ENCODE results near the gene SMAP1.
A peak's percentile ranks its signal among the peaks of the same experiment; 100 is the strongest.
"Not testable (repeated sequence)": the region's sequence is repeated elsewhere in the genome, so short reads cannot be mapped to it uniquely, and the experiment has no call there.

SMAP1 gene

DNA sequence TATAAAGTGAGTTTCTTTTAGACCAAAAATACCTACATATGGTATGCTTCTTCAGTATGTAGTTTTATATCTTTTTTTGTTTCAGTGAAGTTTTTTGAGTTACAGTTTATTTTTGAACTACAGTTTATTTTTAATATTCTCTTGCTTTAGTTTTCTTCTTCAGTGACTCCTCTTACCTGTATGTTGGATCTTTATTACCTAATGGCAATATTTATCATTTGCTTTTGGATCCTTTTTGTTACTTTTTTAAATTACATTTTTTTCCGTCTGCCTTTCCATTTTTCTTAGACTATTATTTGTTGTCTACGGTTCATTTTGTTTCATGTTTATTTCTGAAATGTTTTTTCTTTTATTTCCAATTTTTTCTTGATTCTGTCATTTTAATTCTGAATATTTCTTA is 71.9 kb downstream of the SMAP1 start:
- no peak for DNase-seq

DNA sequence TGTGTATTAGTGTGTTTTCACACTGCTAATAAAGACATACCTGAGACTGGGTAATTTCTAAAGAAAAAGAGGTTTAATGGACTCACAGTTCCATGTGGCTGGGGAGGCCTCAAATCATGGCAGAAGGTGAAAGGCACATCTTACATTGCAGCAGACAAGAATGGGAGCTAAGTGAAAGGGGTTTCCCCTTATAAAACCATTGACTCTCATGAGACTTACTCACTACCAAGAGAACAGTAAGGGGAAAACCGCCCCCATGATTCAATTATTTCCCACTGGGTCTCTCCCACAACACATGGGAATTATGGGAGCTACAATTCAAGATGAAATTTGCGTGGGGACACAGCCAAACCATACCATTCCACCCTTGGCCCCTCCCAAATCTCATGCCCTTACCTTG is 73.1 kb downstream of the SMAP1 start:
- DNase-seq = not testable (repeated sequence)

DNA sequence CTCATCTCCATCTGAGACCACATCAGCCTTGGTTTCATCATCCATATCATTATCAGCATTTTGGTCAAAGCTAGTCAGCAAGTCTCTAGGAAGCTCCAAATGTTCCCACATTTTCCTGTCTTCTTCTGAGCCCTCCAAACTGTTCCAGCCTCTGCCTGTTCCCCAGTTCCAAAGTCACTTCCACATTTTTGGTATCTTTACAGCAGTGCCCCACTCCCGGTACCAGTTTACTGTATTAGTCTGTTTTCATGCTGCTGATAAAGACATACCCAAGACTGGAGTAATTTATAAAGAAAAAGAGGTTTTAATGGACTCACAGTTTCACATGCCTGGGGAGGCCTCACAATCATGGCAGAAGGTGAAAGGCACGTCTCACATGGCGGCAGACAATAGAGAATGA is 74.8 kb downstream of the SMAP1 start:
- not testable (repeated sequence) for DNase-seq

DNA sequence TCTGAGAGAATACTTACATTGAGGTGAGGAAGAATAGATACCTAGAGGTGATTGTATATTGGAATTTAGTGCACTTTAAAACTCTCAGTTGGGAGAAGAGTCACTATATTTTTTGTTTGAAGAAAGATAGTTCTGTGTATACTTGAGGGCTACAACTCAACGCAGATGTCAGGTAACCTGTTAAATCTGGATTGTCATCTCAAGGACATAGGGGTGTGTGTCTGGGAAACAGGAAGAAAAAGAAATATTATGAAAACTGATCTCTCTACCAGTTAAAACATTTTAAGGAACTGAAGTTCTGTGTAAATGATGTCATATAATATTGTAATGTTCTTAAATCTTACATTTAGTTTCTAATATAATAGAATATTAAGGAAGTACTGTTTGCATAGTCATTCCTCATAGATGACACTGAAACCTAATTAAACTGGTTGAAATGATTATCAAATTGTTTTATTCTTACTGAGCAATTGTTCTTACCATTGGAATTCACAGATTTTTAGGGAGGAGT is 86.2 kb downstream of the SMAP1 start:
- no peak for DNase-seq

DNA sequence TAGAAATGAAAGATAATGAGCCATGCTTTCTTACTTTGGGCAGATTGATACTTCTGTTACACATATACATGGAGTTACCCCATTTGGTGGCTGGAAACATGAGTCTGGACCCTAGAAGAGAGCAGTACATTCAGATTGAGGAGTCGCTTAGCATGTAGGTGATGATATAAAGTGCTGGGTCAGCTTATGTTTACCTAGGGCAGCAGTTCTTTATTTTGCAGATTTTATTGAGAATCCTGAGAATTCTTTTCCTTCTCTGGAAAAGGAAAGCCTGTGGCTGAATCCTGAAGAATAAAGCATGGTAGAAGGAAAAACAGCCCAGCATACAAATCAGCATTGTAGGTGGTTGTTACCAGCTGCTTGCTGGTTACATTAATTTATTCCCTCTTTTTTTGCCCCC is 91.2 kb downstream of the SMAP1 start:
- DNase-seq = no peak

DNA sequence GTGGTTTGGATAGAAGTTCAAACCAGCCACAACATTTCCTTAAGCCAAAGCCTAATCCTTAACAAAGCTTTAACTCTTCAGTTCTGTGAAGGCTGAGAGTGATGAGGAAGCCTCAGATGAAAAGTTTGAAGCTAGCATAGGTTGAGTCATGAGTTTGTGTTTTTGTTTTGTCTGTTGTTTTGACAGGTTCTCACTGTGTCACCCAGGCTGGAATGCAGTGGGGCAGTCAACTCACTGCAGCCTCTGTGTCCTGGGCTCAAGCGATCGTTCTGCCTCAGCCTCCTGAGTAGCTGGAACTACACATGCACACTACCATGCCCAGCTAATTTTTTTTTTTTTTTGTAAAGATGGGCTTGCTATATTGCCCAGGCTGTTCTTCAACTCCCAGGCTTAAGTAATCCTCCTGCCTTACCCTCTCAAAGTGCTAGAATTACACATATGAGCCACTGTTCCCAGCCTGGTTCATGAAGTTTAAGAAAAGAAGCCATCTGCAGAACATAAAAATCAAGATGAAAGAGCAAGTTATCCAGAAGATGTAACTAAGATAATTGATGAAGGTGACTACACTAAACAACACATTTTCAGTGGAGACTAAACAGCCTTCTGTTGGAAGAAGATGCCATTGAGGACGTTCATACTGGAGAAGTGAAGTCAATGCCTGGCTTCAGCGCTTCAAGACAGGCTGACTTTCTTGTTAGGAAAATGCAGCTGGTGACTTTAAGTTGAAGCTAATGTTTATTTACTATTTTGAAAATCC is 96.2 kb downstream of the SMAP1 start:
- no peak for DNase-seq

DNA sequence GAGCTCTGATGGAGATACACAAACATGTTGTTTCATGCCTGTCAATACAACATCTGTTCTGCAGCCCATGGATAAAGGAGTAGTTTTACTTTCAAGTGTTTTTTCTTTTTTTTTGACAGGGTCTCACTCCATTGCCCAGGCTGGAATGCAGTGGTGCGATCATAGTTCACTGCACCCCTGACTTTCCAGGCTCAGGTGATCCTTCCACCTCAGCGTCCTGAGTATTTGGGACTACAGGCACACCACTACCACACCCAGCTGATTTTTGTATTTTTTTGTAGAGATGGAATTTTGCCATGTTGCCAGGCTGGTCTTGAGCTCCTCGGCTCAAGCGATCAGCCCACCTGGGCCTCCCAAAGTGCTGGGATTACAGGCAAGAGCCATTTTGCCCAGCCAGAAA is 97.0 kb downstream of the SMAP1 start:
- DNase-seq = no peak

DNA sequence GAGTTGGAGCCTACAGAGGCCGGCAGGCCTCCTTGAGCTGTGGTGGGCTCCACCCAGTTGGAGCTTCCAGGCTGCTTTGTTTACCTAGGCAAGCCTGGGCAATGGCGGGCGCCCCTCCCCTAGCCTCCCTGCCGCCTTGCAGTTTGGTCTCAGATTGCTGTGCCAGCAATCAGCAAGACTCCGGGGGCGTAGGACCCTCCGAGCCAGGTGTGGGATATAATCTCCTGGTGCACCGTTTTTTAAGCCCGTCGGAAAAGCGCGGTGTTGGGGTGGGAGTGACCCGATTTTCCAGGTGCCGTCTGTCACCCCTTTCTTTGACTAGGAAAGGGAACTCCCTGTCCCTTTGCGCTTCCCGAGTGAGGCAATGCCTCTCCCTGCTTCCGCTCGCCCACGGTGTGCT is 103.7 kb downstream of the SMAP1 start:
- not testable (repeated sequence) for DNase-seq

DNA sequence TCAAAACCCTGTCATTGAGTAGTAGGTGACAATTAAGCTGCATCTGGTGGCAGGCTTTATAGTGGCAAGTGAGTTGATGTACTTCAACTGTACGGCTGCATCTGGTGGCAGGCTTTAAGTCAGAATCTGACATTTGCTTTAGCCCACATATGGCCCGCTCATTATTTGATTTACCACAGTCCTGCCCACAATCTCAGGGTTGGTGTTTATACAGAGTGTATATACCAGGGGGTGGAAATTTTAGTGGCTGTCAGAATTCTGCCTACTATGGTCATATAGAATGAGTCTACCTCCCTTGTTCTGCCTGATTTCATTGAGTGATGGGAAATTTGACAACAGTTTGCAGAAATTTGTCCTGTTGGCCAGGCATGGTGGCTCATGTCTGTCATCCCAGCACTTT is 112.3 kb downstream of the SMAP1 start:
- DNase-seq = no peak

DNA sequence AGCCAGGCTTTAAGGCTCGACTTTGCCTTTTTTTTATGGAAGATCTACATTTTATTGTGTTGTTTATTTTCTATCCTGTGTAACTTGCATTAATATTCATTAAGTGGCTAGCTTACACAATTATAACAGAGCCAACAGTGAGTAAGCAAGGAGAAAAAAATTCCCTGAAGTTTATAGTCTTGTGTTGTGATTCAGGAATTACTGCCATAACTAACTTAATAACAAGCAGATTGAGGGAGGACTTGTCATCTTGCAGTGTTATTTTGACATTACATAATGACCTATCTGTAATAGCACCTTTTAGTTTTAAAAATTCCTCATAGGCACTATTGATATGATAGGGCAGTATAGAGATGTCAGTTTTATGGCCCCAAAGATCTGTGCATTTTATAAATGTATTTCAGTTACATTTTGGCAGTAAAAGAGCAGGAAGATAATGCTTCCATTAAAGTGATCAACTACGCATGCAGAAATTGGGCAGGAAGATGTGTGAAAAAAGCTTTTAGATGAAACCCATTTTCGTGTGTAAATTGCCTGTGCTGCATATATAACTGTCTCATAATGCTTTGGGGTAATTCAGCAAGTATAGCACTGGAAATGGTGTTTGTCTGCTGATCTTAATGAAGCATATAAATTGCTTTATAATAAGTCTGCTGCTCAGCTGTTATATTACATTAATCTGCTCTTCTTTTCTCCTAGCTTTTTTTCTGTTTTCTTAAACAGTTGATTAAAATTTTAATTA is 123.0 kb downstream of the SMAP1 start:
- DNase-seq = no peak

DNA sequence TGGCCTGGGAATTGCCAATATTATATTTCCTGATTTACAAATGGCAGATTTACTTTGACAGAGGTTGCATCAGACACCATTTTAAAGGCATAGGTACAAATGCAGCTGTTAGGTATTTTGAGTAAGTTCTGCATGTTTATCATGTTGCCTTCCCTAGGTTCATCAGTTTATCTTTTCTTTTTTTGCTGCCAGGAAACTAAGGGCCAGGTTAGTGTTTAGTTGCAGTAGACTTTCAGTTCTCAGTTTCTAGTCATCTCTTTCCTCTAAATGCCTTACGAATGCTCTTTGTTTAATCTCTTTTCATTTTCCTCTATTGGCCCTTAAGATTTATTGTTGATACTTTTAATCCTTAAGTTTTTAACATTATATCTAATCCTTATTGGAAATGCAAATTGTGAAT is 129.9 kb downstream of the SMAP1 start:
- no peak for DNase-seq

DNA sequence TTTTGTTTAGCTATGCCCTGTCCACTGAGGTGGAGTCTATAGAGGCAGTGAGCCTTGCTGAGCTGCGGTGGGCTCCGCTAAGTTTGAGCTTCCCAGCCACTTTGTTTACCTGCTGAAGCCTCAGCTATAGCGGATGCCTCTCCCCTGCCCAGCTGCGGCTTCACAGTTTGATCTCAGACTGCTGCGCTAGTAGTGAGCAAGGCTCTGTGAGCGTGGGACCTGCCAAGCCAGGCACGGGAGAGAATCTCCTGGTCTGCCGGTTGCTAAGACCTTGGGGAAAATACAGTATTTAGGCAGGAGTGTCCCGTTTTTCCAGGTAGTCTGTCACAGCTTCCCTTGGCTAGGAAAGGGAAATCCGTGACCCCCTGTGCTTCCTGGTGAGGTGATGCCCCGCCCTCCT is 138.4 kb downstream of the SMAP1 start:
- DNase-seq = peak in 1 of 51 donors; percentile 1

DNA sequence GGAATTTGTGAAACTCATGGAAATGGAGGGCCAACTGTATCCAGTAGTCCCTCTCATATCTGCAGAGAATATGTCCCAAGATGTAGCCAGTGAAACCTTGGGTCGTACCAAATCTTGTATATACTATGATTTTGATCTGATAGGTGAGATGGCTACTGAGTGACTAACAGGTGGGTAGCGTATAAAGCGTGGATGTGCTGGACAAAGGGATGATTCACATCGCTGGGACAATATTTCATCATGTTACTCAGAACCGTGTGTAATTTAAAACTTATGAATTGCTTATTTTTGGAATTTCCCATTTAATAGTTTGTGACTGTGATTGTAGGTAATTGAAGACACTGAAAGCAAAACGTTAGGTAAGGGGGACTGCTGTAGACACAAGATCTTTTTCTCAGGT is 144.1 kb downstream of the SMAP1 start:
- no peak for DNase-seq

DNA sequence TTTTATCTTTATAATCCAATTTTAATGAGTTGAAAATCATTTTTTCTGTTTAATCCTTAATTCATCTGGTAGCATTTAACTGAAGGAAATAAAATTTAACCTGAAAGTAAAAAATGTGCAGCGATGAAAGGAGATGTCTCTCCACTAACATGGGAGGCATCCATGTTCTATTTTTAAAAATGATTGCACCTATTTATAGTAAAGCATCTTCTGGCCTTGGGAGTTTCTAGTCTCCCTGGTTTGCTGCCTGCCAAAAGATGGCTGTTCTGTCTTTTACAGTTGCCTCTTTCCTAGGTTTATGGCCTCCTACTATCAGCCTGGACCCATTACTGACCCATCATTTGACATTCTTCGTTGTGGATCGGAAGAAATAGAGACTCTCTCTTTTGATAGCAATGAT is 146.2 kb downstream of the SMAP1 start:
- DNase-seq = no peak

DNA sequence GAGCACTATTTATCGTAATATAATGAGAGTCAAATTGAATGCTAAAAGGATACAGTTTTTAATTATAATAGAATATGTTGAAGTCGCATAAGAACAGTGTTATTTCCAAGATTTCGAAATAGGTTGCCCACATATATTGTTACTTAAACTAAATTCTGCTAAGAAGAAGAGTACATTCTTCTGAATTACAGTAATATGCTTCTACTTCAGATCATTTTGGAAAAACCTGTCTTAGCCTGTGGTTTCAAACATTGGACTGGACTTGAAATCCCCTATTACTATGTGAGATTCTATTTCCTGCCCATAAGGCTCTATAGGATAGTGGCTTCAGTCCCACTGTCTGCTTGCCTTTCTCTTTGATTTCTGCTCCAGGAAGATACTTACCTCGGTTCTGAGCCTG is 152.0 kb downstream of the SMAP1 start:
- no peak for DNase-seq

DNA sequence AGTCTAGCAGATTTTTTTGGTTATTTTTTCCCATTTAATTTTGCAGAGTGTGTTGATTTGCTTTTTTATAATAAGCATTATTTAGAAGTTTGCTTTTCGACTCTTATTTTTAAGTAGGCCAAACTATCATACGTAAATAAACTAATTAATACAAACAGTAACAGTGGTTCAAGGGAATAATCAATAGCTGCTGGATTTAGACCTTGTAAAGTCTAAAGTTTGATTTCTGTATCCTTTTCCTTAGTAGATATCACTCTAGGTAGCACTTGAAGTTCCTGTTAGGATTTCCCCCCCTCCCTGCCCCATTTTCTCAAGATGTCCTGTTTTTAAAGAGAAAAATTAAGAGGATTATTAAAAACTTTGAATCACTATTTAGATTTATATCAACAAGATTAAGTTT is 153.1 kb downstream of the SMAP1 start:
- DNase-seq = no peak

DNA sequence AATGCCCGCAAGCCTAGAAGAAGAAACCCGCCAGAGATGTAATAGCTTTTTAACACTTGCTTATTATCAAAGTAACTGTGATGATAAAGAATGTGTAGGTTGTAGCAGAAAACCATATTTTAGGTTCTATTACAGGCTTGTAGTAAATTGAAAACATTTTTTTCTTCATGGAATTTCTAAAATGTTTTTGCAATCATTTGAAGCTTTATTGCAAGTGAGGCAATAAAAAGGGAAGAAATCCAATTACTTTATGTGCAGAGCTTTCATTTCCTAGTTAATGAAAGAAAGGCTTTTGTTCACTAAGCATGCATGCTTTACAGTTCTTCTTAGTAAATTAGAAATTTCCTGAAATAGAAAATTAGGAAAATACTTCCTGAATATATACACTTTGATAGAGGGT is 154.1 kb downstream of the SMAP1 start:
- no peak for DNase-seq

DNA sequence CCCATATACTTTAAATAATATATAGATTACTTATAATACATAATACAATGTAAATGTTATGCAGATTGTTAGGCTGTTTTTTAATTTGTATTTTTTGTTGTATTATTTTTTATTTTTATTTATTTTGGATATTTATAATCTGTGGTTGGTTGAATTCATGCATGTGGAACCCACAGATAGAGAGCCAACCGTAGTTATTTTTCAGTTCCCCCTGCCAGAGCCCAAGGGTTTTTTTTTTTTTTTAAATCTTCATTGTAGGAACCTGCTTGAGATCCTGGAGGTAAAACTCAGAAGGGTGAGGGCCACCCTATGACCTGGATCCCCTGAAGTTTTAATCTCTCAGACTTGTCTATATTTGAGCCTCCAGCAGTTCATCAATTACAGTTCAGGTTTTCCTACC is 156.0 kb downstream of the SMAP1 start:
- no peak for DNase-seq

DNA sequence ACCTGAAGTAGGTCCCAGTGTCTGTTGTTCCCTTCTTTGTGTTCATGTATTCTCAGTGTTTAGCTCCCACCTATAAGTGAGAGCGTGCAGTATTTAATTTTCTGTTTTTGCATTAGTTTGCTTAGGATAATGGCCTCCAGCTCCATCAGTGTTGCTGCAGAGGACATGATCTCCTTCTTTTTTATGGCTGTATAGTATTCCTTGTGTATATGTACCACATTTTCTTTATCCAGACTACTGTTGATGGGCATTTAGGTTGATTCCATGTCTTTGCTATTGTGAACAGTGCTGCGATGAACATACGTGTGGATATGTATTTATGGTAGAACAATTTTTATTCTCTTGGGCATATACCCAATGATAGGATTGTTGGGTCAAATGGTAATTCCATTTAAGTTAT is 163.7 kb downstream of the SMAP1 start:
- no peak for DNase-seq

DNA sequence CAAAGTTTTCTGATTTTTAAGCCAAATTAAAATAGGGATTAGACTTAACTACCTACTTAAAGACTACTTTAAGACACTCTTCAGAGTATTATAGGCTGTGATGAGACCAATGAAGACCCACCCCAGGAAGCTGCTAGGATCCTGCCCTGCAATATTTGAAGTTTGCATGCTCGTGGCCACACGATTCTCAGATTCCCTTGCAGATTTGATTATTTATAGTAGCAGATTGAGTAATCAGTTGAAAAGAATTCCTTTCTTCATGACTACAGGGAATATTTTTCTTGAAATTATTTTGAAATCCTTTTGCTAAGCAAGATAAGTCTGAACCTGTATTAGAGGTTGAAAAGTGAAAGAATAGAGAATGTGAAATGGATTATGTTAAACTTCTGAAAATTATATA is 166.8 kb downstream of the SMAP1 start:
- no peak for DNase-seq

DNA sequence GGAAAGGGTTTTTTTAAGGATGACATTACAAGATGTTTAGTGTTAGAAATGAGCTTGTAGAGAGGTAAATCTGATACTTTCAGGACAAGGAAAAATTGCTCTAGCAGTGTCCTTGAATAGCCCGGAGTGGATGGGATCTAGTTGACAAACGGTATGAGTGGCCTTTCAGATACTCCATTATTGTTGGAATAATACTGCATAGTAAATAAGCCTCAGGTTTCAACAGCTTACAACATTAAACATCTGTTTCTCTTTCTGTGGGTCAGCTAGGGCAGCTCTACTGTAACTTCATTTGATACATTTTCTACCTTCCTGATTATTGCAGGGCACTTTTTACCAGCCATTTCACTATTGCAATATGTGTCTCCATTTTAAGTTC is 171.2 kb downstream of the SMAP1 start:
- DNase-seq = no peak

DNA sequence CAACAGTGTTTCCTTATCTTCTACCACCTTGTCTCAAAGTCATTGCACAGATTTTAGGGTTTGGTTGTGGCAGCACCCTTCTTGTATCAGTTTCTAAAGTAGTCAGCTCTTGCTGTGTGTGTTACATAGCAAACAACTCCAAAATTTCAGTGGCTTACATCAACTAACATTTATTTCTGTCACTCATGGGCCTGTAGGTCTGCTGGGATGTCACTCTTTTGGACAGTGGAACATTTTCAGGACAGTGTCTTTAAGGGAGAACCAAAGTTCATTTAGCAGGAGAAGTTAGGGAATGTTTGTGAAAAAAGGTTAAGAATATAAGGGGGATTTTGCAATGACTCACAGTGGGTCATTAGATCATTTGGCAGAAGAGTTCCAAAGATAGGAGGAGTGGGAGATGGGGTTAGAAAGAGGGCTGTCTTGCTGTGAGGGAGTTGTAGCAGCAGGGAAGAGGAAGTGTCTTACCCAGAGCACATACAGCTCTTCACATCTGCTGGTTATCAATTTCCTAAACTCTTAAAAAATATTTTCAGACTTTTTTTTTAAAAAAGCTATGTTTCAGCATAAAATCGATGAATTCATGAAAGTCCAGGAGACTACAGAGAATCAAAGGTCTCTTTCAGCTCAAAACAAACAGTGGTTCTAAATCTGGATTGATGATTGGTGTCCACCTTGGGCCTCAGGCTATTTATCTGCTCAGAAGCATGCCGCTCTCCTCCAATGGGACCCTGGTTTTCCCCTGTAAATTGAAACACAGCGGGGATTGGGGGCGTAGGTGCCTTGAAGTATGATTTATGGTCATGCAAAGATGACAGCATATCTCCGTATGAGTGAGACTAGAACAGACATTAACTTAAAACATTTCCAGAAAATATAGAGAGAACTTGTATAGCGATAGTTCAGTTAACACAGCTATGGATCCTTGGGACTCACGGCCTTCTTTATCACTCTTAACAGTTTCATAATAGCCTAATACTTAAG is 171.9 kb downstream of the SMAP1 start:
- no peak for DNase-seq

Measured in hypothalamus (tissue), 51 donors.